GM23338 (cell line): Measurements from ENCODE around the gene OPTC. TPM values are rescaled to one million over a fixed set of nuclear protein-coding genes. Genes with fewer than 3 reads are reported as not detected.

Experiments used
- ATAC-seq: fragments of 200-7000 bp; cut with Tn5 transposase; 3 replicates; pipeline ENCODE4 v1.9.1; 2020
- DNase-seq: peaks from one replicate; pipeline ENCODE4 v3.0.0-alpha.2; 2015; ENCODE audit warnings: low spot score
- H2AFZ ChIP-seq: fragments of 200-600 bp; sonication (generic); 2 replicates; pipeline ENCODE4 v1.8.0; 2016; ENCODE audit warnings: antibody characterized with exemption, mild to moderate bottlenecking, moderate library complexity
- H3F3A ChIP-seq: fragments of 200-600 bp; sonication (generic); replicated peaks from 2 replicates; pipeline ENCODE4 v1.8.0; 2017; ENCODE audit warnings: antibody characterized with exemption, mixed run types, low read depth
- H3K27ac ChIP-seq: fragments of 200-600 bp; sonication (generic); 2 replicates; pipeline ENCODE4 v1.6.1; 2016; ENCODE audit warnings: low read depth
- H3K27me3 ChIP-seq: fragments of 200-600 bp; sonication (generic); 2 replicates; pipeline ENCODE4 v1.8.0; 2016; ENCODE audit warnings: mild to moderate bottlenecking, mixed run types, moderate library complexity; ENCODE audit not compliant: insufficient read depth
- H3K36me3 ChIP-seq: fragments of 200-600 bp; sonication (generic); 2 replicates; pipeline ENCODE4 v1.8.0; 2016; ENCODE audit warnings: mild to moderate bottlenecking; ENCODE audit not compliant: insufficient read depth
- H3K4me1 ChIP-seq: fragments of 200-600 bp; sonication (generic); 2 replicates; pipeline ENCODE4 v1.8.0; 2016; ENCODE audit warnings: mild to moderate bottlenecking, moderate library complexity; ENCODE audit not compliant: insufficient read depth
- H3K4me2 ChIP-seq: fragments of 200-600 bp; sonication (generic); 2 replicates; pipeline ENCODE4 v1.7.1; 2017; ENCODE audit warnings: mixed run types
- H3K4me3 ChIP-seq: fragments of 200-600 bp; sonication (generic); 2 replicates; pipeline ENCODE4 v1.6.1; 2016; ENCODE audit warnings: mixed run types
- H3K79me2 ChIP-seq: fragments of 200-600 bp; sonication (generic); replicated peaks from 2 replicates; pipeline ENCODE4 v1.8.0; 2017; ENCODE audit warnings: mild to moderate bottlenecking; ENCODE audit not compliant: insufficient read depth
- H3K9me2 ChIP-seq: fragments of 200-600 bp; sonication (generic); 2 replicates; pipeline ENCODE4 v1.8.0; 2017; ENCODE audit not compliant: insufficient read depth
- H4K20me1 ChIP-seq: fragments of 200-600 bp; sonication (generic); replicated peaks from 2 replicates; pipeline ENCODE4 v1.8.0; 2017; ENCODE audit warnings: mild to moderate bottlenecking; ENCODE audit not compliant: insufficient read depth
- H3K27ac Mint-ChIP-seq: 2 replicates; pipeline ENCODE4 v1.8.0; 2020; ENCODE audit warnings: inconsistent platforms, mild to moderate bottlenecking, moderate library complexity, mixed read lengths
- H3K27me3 Mint-ChIP-seq: 3 replicates; pipeline ENCODE4 v1.8.0; 2022; ENCODE audit warnings: low read depth, mild to moderate bottlenecking, moderate library complexity, mixed read lengths, inconsistent platforms; ENCODE audit not compliant: insufficient read depth, poor library complexity
- H3K36me3 Mint-ChIP-seq: 3 replicates; pipeline ENCODE4 v1.8.0; 2021; ENCODE audit warnings: low read depth, mild to moderate bottlenecking, inconsistent platforms, moderate library complexity, mixed read lengths
- H3K4me1 Mint-ChIP-seq: 3 replicates; pipeline ENCODE4 v1.8.0; 2020; ENCODE audit warnings: mild to moderate bottlenecking, inconsistent platforms, mixed read lengths
- H3K4me3 Mint-ChIP-seq: 3 replicates; pipeline ENCODE4 v1.8.0; 2021; ENCODE audit warnings: moderate library complexity, mild to moderate bottlenecking, inconsistent platforms, mixed read lengths
- H3K9me3 Mint-ChIP-seq: 3 replicates; pipeline ENCODE4 v1.8.0; 2020; ENCODE audit warnings: moderate library complexity, mild to moderate bottlenecking, inconsistent platforms, mixed read lengths
- CREB1 ChIP-seq: fragments of 250-450 bp; sonication (Bioruptor Pico); IDR thresholded peaks from 2 replicates; pipeline ENCODE4 v1.5.0; 2020; ENCODE audit warnings: low read depth, mild to moderate bottlenecking, moderate library complexity
- ETS1 ChIP-seq: IDR thresholded peaks from 2 replicates; pipeline ENCODE4 v1.6.1; 2016; ENCODE audit warnings: antibody characterized with exemption
- EZH2 ChIP-seq: fragments of 200-600 bp; sonication (generic); IDR thresholded peaks from one replicate; pipeline ENCODE4 v1.8.0; 2017; ENCODE audit warnings: antibody characterized with exemption, mild to moderate bottlenecking, low read depth; ENCODE audit not compliant: unreplicated experiment
- JUNB ChIP-seq: IDR thresholded peaks from one replicate; pipeline ENCODE4 v1.6.1; 2016; ENCODE audit warnings: antibody characterized with exemption; ENCODE audit not compliant: unreplicated experiment
- NANOG ChIP-seq: IDR thresholded peaks from 2 replicates; pipeline ENCODE4 v1.6.1; 2016; ENCODE audit warnings: antibody characterized with exemption, borderline replicate concordance
- ZNF114 ChIP-seq: fragments of 250-450 bp; sonication (Bioruptor Pico); IDR thresholded peaks from 2 replicates; pipeline ENCODE4 v1.5.0; 2020; ENCODE audit warnings: mild to moderate bottlenecking, moderate library complexity
- ZNF331 ChIP-seq: fragments of 250-450 bp; sonication (Bioruptor Pico); IDR thresholded peaks from 2 replicates; pipeline ENCODE4 v1.5.0; 2020; ENCODE audit warnings: low read depth, mild to moderate bottlenecking, moderate library complexity
- ZNF462 ChIP-seq: fragments of 250-450 bp; sonication (Bioruptor Pico); IDR thresholded peaks from 2 replicates; pipeline ENCODE4 v1.5.0; 2020; ENCODE audit warnings: mild to moderate bottlenecking, moderate library complexity
- polyA plus RNA-seq: library from polyadenylated mRNA; unstranded; fragments of >200 nt; fragmentation: Nextera tagmentation; extraction: Ambion mirVana; gene quantifications from 2 replicates; pipeline ENCODE4 v1.2.1, GENCODE V29; 2016
- total RNA-seq: library from RNA; depleted of rRNA; stranded (reverse); fragments of >200 nt; shearing (Covaris generic); gene quantifications from 2 replicates; pipeline ENCODE4 v1.2.3, GENCODE V29; 2014
- TF ChIP-seq, protein P1 (sequence below): IDR thresholded peaks from one replicate; pipeline ENCODE4 v1.6.1; 2018; ENCODE audit warnings: antibody characterized with exemption; ENCODE audit not compliant: unreplicated experiment

The OPTC gene
- total and polyA plus RNA-seq, 2 experiments from 2014 or later = 0.50 to 1.0 TPM

- H3K27me3 Mint-ChIP-seq = peaks cover 2% of the 10 kb centered on the region
- H3K4me3 Mint-ChIP-seq = no peak overlapping the region
- TF ChIP-seq EZH2 (no peak), ZNF331 (CRISPR knock-in tag) (no peak), ETS1 (no peak), JUNB (no peak), ZNF114 (no peak), CREB1 (CRISPR knock-in tag) (no peak), NANOG (no peak), ZNF462 (CRISPR knock-in tag) (no peak)
- TF ChIP-seq, protein P1, sequence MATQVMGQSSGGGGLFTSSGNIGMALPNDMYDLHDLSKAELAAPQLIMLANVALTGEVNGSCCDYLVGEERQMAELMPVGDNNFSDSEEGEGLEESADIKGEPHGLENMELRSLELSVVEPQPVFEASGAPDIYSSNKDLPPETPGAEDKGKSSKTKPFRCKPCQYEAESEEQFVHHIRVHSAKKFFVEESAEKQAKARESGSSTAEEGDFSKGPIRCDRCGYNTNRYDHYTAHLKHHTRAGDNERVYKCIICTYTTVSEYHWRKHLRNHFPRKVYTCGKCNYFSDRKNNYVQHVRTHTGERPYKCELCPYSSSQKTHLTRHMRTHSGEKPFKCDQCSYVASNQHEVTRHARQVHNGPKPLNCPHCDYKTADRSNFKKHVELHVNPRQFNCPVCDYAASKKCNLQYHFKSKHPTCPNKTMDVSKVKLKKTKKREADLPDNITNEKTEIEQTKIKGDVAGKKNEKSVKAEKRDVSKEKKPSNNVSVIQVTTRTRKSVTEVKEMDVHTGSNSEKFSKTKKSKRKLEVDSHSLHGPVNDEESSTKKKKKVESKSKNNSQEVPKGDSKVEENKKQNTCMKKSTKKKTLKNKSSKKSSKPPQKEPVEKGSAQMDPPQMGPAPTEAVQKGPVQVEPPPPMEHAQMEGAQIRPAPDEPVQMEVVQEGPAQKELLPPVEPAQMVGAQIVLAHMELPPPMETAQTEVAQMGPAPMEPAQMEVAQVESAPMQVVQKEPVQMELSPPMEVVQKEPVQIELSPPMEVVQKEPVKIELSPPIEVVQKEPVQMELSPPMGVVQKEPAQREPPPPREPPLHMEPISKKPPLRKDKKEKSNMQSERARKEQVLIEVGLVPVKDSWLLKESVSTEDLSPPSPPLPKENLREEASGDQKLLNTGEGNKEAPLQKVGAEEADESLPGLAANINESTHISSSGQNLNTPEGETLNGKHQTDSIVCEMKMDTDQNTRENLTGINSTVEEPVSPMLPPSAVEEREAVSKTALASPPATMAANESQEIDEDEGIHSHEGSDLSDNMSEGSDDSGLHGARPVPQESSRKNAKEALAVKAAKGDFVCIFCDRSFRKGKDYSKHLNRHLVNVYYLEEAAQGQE = no peak
- Histone ChIP-seq H3K4me1 (peaks cover 6% of the 10 kb centered on the region; the same call in 1 of the 2 replicates), H4K20me1 (no peaks in the 10 kb centered on the region), H3K79me2 (no peaks in the 10 kb centered on the region), H3K4me2 (no peak overlapping the region), H2AFZ (no peak overlapping the region), H3F3A (no peaks in the 10 kb centered on the region), H3K9me2 (no peaks in the 10 kb centered on the region), H3K4me3 (no peak overlapping the region), H3K27me3 (no peaks in the 10 kb centered on the region), H3K27ac (no peak overlapping the region), H3K36me3 (no peaks in the 10 kb centered on the region)
- peaks cover 22% of the 10 kb centered on the region for H3K4me1 Mint-ChIP-seq
- DNase-seq (no peak), ATAC-seq (no peak)
- H3K9me3 Mint-ChIP-seq = no peaks in the 10 kb centered on the region
- no peak overlapping the region for H3K27ac Mint-ChIP-seq
- no peaks in the 10 kb centered on the region for H3K36me3 Mint-ChIP-seq
Measured at GRCh38 chr1:203471841-203472240, 22.1 kb upstream of the OPTC start.
